ENCODE data around the gene GFPT2.

GFPT2 gene

GRCh38 chr5:180364306-180364856, 11.2 kb upstream of the GFPT2 start:
- no peak for TF ChIP-seq CTCF (IDR thresholded peaks at IDR 0.05; ENCODE audit: low read depth, low read length, missing control alignments)
- DNase-seq (ENCODE audit: low read depth): no peak
- no peak overlapping the region for H3K4me3 ChIP-seq (ENCODE audit: low read depth, low read length)

DNA sequence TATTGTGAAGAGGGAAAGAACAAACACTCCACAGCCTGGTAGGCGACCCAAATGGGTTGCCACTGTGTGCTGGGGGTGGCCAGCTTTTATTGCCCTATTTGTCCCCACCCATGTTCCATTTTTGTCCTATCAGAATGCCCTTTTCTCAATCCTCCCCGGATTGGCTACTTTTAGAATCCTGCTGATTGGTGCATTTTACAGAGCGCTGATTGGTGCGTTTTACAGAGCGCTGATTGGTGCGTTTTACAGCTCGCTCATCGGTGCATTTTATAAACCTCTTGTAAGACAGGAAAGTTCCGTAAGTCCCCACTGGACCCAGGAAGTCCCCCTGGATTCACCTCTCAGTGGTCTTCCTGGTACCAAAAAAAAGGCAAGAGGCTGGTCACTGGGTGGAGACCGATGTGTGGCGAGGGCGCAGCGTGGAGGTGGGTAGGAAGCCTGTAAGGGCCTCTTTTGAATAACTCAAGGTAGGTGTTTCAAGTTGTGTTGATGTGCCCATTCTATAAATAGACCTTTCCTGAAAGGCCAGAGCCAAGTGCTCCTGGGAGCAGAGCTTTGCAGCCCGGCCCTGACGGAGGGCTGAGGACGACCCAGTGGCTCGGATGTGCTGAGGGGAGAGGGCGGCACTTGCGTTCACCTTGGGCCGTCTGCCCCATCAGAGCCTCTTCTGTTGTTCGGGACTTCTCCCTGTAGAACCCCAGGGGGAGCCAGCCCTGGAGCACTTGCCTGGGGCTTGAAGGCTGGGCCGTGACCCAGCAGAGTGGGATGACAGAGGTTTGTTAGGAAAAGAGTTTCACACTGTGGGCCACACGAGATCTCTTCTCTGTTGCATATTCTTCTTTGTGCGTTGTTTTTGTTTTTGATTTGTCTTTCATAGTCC, 7.2 kb upstream of the GFPT2 start:
- no peak for DNase-seq (ENCODE audit: low read depth)
- TF ChIP-seq CTCF (IDR thresholded peaks at IDR 0.05; ENCODE audit: low read depth, low read length, missing control alignments): no peak

GRCh38 chr5:180358694-180359093, 5.6 kb upstream of the GFPT2 start:
- H3K4me3 ChIP-seq (ENCODE audit: low read depth, low read length): no peak overlapping the region
- no peak for TF ChIP-seq CTCF (IDR thresholded peaks at IDR 0.05; ENCODE audit: low read depth, low read length, missing control alignments)
- DNase-seq (ENCODE audit: low read depth): no peak

More for the DNA sequence above, 7.2 kb upstream of the GFPT2 start:
- no peak overlapping the region for H3K4me3 ChIP-seq (ENCODE audit: low read depth, low read length)

- no peak overlapping the region for H3K4me3 ChIP-seq (ENCODE audit: low read depth, low read length)
- DNase-seq (ENCODE audit: low read depth): no peak
- no peak for TF ChIP-seq CTCF (IDR thresholded peaks at IDR 0.05; ENCODE audit: low read depth, low read length, missing control alignments)
Measured at GRCh38 chr5:180358179-180358578, 5.0 kb upstream of the GFPT2 start.

GRCh38 chr5:180354966-180355365, 1.8 kb upstream of the GFPT2 start:
- no peak for TF ChIP-seq CTCF (IDR thresholded peaks at IDR 0.05; ENCODE audit: low read depth, low read length, missing control alignments)

DNA sequence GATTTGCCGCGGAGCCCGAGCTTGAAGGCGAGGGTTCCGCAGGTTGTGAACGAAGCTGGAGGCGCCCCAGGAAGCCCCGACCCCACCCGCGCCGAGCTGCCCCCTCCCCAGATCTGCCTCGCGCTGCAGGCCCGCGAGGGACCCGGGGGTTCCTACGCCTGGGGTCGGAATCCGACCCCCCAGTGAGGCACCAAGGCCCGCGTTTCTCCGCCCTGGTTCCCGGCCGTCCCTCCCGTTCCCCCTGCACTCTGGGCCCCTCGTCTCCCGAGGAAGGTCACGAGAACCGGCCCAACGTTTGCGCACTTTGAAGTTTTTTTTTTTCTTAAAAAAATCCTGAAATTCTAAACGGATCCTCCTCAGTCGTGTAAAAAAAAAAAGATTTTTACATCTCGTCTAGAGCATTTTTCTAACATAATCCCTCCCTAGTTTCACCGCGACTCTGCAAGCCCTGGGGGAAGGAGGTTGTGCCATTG, 880 bp upstream of the GFPT2 start:
- peak overlapping the region; percentile 59 for H3K4me3 ChIP-seq (ENCODE audit: low read depth, low read length)
- DNase-seq (ENCODE audit: low read depth): no peak
- TF ChIP-seq CTCF (IDR thresholded peaks at IDR 0.05; ENCODE audit: low read depth, low read length, missing control alignments): no peak

More at GRCh38 chr5:180354966-180355365, 1.8 kb upstream of the GFPT2 start:
- H3K4me3 ChIP-seq (ENCODE audit: low read depth, low read length): no peak overlapping the region
- no peak for DNase-seq (ENCODE audit: low read depth)

All from GM12864 (cell line).